ENCODE data around the gene KCNQ2. TPM values are rescaled to one million over a fixed set of nuclear protein-coding genes. Genes with fewer than 3 reads are reported as not detected.

Gene KCNQ2
- total and polyA plus RNA-seq, 4 donors, result not detected

DNA sequence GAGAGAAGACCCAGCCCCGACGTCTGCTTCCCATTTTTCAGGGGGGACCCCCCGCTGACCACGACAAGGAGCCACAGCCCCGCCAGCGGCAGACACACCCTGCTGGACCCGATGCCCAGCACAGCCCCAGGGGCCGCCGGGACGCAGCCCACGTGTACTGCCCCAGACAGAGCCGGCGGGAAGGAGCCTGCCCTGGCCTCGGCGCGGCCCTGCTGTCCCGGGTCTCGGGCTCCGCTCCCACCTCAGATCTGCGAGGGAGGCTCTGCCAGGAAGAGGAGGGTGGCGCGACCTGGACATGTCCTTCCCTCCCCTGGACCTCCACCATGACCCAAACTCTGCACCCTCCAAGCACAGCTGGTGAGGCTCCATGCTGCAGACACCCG is 54.7 kb downstream of the KCNQ2 start:
- Histone ChIP-seq H3K4me3 (ENCODE audit: low read depth in 1 of 3, low read length in 3 of 3) (no peak overlapping the region), H3K27me3 (ENCODE audit: control insufficient read depth in 4 of 4, insufficient read depth in 4 of 4, low read length in 3 of 4) (peaks cover 0 to 7% (median 0%) of the 10 kb centered on the region in 4 donors), H3K36me3 (ENCODE audit: control insufficient read depth in 4 of 4, insufficient read depth in 3 of 4, low read depth in 1 of 4, low read length in 3 of 4) (no peaks in the 10 kb centered on the region), H3K27ac (ENCODE audit: low read depth in 1 of 2, low read length in 2 of 2) (no peak overlapping the region), H3K9ac (ENCODE audit: low read depth in 1 of 2, low read length in 2 of 2) (no peak overlapping the region), H3K9me3 (ENCODE audit: control insufficient read depth in 4 of 4, low read length in 3 of 4) (no peaks in the 10 kb centered on the region), H3K4me1 (ENCODE audit: control insufficient read depth in 4 of 4, insufficient read depth in 4 of 4, low read length in 3 of 4) (no peaks in the 10 kb centered on the region)
- WGBS, result 76% methylated on average over 23 of the region's 23 CpGs
- TF ChIP-seq FOXA1 (IDR thresholded peaks at IDR 0.05), result no peak
- TF ChIP-seq EGR1 (IDR thresholded peaks at IDR 0.05; ENCODE audit: low read depth in 2 of 2), result no peak
- TF ChIP-seq SP1 (IDR thresholded peaks at IDR 0.05), result no peak
- TF ChIP-seq CTCF (IDR thresholded peaks at IDR 0.05; ENCODE audit: low read depth, low read length, missing input control), result no peak
- TF ChIP-seq HNF4G (IDR thresholded peaks at IDR 0.05), result no peak
- no peak for TF ChIP-seq ATF3 (IDR thresholded peaks at IDR 0.05)
- no peak for TF ChIP-seq RXRA (IDR thresholded peaks at IDR 0.05)
- TF ChIP-seq GABPA (IDR thresholded peaks at IDR 0.05 in 1 of 2, conservative IDR thresholded peaks at IDR 0.05 in 1 of 2), result no peak
- no peak for TF ChIP-seq FOXA2 (IDR thresholded peaks at IDR 0.05)
- no peak for TF ChIP-seq NR2F2 (IDR thresholded peaks at IDR 0.05)
- no peak for DNase-seq (ENCODE audit: low spot score)

- Histone ChIP-seq H3K36me3 (ENCODE audit: control insufficient read depth in 4 of 4, insufficient read depth in 3 of 4, low read depth in 1 of 4, low read length in 3 of 4) (no peaks in the 10 kb centered on the region), H3K27me3 (ENCODE audit: control insufficient read depth in 4 of 4, insufficient read depth in 4 of 4, low read length in 3 of 4) (peaks cover 0 to 6% (median 0%) of the 10 kb centered on the region in 4 donors), H3K27ac (ENCODE audit: low read depth in 1 of 2, low read length in 2 of 2) (no peak overlapping the region), H3K9ac (ENCODE audit: low read depth in 1 of 2, low read length in 2 of 2) (no peak overlapping the region), H3K4me1 (ENCODE audit: control insufficient read depth in 4 of 4, insufficient read depth in 4 of 4, low read length in 3 of 4) (no peaks in the 10 kb centered on the region), H3K9me3 (ENCODE audit: control insufficient read depth in 4 of 4, low read length in 3 of 4) (no peaks in the 10 kb centered on the region), H3K4me3 (ENCODE audit: low read depth in 1 of 3, low read length in 3 of 3) (no peak overlapping the region)
- WGBS, result 66% methylated on average over 25 of the region's 25 CpGs
- no peak for TF ChIP-seq FOXA2 (IDR thresholded peaks at IDR 0.05)
- TF ChIP-seq TAF1 (conservative IDR thresholded peaks at IDR 0.05), result no peak
- no peak for TF ChIP-seq ZBTB33 (IDR thresholded peaks at IDR 0.05)
- no peak for TF ChIP-seq MAX (IDR thresholded peaks at IDR 0.05)
- no peak for TF ChIP-seq NR2F2 (IDR thresholded peaks at IDR 0.05)
- no peak for TF ChIP-seq RAD21 (IDR thresholded peaks at IDR 0.05)
- TF ChIP-seq YY1 (IDR thresholded peaks at IDR 0.05), result no peak
- TF ChIP-seq REST (IDR thresholded peaks at IDR 0.05), result no peak
- TF ChIP-seq JUND (IDR thresholded peaks at IDR 0.05), result no peak
- no peak for TF ChIP-seq RXRA (IDR thresholded peaks at IDR 0.05)
- no peak for DNase-seq (ENCODE audit: low spot score)
Observed at GRCh38 chr20:63417097-63417737, 55.2 kb downstream of the KCNQ2 start.
